Suppressor macrophage (primary cell): Measurements from ENCODE around the gene ADAM23.

Source experiments
- DNase-seq, 4 experiments: peaks; one replicate each; pipeline ENCODE4 v3.0.0-alpha.2; 2020 to 2022

ADAM23 gene

GRCh38 chr2:206443735-206444527, 599 bp downstream of the ADAM23 start:
- peak in 3 of 4 experiments; percentile 7 to 40 (median 24) for DNase-seq

- DNase-seq: no peak
These were observed 2.6 kb downstream of the ADAM23 start for GRCh38 chr2:206445948-206446347.

GRCh38 chr2:206452242-206452641, 8.9 kb downstream of the ADAM23 start:
- DNase-seq: no peak

- no peak for DNase-seq
These were observed 9.4 kb downstream of the ADAM23 start for GRCh38 chr2:206452750-206453149.

- no peak for DNase-seq
These were observed 12.9 kb downstream of the ADAM23 start for GRCh38 chr2:206456078-206456754.

- peak in 2 of 4 experiments; percentile 5 to 10 for DNase-seq
These were observed 13.9 kb downstream of the ADAM23 start for GRCh38 chr2:206457188-206457634.

GRCh38 chr2:206462240-206462854, 19.0 kb downstream of the ADAM23 start:
- no peak for DNase-seq

- DNase-seq: no peak
These were observed 20.4 kb downstream of the ADAM23 start for GRCh38 chr2:206463685-206464084.

- no peak for DNase-seq
These were observed 21.3 kb downstream of the ADAM23 start for GRCh38 chr2:206464597-206464996.

- DNase-seq: no peak
These were observed 28.3 kb downstream of the ADAM23 start for GRCh38 chr2:206471524-206472062.

GRCh38 chr2:206472094-206472493, 28.8 kb downstream of the ADAM23 start:
- no peak for DNase-seq

GRCh38 chr2:206474099-206474498, 30.8 kb downstream of the ADAM23 start:
- no peak for DNase-seq

GRCh38 chr2:206477296-206477695, 34.0 kb downstream of the ADAM23 start:
- DNase-seq: no peak

GRCh38 chr2:206478340-206478739, 35.0 kb downstream of the ADAM23 start:
- DNase-seq: no peak

- no peak for DNase-seq
These were observed 36.8 kb downstream of the ADAM23 start for GRCh38 chr2:206480161-206480560.

- no peak for DNase-seq
These were observed 37.3 kb downstream of the ADAM23 start for GRCh38 chr2:206480620-206481019.

- DNase-seq: no peak
These were observed 37.7 kb downstream of the ADAM23 start for GRCh38 chr2:206481056-206481455.

GRCh38 chr2:206482123-206482522, 38.8 kb downstream of the ADAM23 start:
- DNase-seq: peak in 2 of 4 experiments; percentile 5 to 9

- no peak for DNase-seq
These were observed 39.3 kb downstream of the ADAM23 start for GRCh38 chr2:206482633-206483032.

- no peak for DNase-seq
These were observed 44.7 kb downstream of the ADAM23 start for GRCh38 chr2:206488053-206488452.

GRCh38 chr2:206488623-206489022, 45.3 kb downstream of the ADAM23 start:
- DNase-seq: no peak

- DNase-seq: no peak
These were observed 50.7 kb downstream of the ADAM23 start for GRCh38 chr2:206494061-206494460.

GRCh38 chr2:206502729-206503128, 59.4 kb downstream of the ADAM23 start:
- DNase-seq: no peak
